Measurements from ENCODE around the gene DHX16. TPM values are rescaled to one million over a fixed set of nuclear protein-coding genes. Genes with fewer than 3 reads are reported as not detected.
"Not testable (repeated sequence)": the region's sequence is repeated elsewhere in the genome, so short reads cannot be mapped to it uniquely, and the experiment has no call there.

The DHX16 gene
- polyA plus RNA-seq, 4 donors: 35.9 to 44.1 (median 40.8) TPM

DNA sequence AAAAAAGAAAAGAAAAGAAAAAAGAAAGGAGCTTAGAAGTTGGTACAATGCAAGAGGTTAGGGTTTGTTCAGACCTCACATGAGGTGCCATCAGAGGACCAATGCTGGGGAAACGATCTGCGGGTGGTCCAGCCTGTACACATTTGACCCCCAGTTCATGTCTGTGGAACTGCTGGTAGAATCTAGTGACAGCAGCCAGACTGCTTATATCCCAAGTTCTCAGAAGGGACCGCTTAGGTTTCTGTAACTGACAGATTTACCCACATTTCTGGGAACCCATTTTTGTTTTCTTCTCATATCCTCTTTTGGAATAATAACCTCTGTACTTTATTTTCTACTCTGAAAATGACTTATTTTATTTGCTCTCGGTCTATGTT, 8.9 kb upstream of the DHX16 start:
- no peak for DNase-seq (ENCODE audit: low read depth in 4 of 4, low spot score in 3 of 4)

- no peak for DNase-seq (ENCODE audit: low read depth in 4 of 4, low spot score in 3 of 4)
Measured at GRCh38 chr6:30679765-30680535, 7.1 kb upstream of the DHX16 start.

DNA sequence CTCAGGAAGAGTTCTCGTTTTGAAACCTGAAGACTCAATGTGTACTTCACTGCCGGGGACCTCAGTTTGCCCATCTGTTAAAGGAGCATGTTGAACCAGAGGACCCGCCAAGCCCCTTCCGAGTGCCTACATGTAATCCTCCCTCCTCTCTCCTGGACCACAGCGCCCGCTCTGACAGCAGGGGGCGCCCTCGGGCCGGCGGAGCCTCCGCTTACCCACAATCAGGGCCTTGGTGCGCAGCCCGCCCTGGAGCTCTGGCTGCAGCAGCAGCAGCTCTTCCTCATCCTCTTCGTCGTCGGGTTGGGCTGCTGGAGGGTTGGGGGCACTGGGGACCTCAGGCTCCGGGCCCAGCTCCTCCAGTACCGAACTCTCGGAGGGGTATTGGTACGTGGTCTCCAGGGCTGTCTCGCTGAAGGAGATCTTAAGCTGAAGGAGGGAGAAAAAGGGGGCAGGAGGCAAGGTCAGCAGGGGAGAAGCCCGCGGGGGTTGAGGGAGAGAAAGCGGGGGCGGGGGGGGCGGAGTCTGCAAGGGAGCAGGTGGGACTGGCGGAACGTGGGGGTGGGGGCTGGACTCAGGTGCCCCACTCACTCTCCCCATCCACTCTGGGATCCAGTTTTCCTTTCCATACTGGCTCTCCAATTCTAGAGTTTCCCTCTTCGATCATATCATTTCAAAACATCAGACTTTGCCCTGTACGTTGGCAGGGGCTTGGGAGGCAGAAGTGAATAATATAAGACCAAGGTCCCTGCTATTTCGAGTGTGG, 6.3 kb upstream of the DHX16 start:
- DNase-seq (ENCODE audit: low read depth in 4 of 4, low spot score in 3 of 4): peak in 1 of 4 donors; percentile 60

DNA sequence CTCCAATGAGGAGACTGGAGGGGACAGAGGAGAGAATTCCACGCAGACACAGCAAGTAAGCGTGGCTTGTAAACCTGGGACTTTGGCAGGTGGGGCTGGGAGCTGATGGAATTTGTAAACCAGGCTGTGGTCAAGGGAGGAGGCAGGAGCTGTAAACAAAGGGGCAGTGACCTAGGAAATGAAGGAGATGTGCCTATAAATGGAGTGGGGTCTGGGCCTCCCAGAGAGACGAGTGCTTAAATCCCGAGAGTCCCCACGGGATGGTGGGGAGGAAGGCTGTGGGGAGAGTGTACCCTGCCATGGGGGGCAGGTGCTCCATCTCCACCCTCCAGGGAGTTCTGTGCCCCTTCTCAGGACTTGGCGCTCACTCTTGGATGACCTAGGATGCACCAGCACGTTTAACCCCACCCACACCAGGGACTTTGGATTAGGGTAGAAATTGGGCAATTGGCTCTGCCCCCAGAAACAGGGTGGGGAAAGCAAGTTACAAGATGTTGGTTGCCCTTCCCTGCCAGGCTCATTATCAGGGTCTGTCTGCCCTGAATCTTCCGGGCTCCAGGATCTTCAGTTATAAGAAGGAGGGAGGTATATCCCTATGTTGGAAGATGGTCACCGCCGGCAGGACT, 4.0 kb upstream of the DHX16 start:
- no peak for DNase-seq (ENCODE audit: low read depth in 4 of 4, low spot score in 3 of 4)

DNA sequence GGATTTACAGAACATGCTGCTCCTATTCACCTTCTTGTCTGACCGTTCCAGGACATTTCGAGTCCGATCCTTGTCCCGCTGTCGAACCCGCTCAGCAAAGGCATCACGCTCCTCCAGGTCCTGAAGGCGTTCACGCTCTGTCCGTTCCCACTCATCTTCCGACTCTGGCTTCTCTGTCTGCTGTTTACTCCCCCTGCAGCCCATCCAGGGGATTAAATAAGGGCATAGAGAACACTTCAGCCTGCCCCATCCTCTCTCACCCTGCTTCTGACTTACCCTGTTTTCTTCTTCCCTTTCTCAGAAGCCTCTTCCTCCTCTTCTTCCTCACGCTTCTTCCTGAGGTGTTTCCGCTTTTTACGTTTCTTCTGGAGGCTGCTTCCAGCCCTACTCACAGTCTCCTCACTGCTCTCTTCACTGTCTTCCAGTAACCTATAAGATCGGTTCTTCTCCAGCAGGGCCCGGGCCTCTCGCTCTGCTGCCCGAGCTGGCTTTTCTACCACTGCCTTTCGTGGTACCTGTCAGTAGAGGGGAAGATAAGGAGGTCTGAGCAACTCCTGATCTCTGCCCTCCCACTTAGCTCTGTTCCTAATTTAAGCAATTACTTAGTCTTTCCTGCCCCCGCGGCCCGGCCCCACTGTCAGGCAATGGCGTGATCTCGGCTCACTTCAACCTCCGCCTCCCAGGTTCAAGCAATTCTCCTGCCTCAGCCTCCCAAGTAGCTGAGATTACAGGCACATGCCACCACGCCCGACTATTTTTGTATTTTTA, 1.9 kb downstream of the DHX16 start:
- no peak for DNase-seq (ENCODE audit: low read depth in 4 of 4, low spot score in 3 of 4)

GRCh38 chr6:30666300-30666699, 6.5 kb downstream of the DHX16 start:
- not testable (repeated sequence) for DNase-seq (ENCODE audit: low read depth in 4 of 4, low spot score in 3 of 4)

DNA sequence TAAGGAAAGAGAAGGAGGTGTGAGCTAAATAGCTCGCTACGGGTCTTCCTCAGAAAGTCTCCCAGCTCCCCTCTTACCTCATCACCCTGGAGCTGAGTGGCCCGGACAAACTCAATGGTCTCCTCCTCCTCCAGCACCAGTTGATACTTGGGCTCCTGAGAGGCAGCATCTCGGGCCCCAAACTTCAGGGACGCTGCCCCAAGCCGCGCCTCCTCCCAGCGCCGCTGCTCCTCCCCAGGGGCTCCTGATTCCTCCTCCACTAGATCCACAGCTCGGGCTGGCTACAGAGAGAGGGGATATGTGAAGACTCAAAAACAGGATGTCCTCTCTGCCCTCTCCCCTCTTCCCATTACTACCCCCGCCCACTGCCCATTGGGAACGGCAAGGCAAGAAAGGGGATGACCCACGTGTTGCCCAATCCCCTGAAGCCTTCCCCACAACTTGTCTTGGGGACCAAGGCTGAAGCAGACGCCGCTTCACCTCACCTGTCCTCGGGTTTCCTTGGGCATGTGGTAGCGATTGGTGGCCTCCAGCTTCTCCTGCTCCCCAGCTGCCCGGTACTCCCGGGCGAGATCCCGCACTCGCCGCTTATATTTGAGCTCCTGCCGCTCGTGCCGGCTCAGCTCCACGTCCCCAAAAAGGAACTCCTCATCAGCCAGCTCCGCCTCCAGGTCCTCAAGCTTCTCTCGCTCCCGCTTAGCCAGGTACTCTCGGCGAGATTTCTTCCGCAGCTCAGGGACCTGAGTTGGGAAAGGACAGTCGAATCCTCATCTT, 7.6 kb downstream of the DHX16 start:
- DNase-seq (ENCODE audit: low read depth in 4 of 4, low spot score in 3 of 4): no peak

- DNase-seq (ENCODE audit: low read depth in 4 of 4, low spot score in 3 of 4): not testable (repeated sequence)
Measured at GRCh38 chr6:30657922-30658321, 14.9 kb downstream of the DHX16 start.

DNA sequence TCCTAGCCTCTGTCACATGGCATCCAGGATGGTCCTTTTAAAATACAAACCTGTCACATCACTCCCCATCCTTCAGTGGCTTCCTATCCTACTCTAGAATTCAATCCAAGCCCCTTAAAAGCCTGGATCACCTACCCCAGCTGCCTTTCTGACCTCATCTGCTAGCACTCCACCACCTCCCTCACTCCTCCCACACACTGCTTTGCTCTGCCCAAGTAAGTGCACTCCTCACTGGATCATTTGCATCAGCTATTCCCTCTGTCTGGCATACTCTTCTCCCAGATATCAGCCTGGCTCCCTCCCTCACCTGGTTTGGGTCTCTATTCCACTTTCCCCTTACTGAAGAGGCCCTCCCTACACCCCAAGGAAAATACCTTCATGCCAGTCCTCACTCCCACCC, 15.4 kb downstream of the DHX16 start:
- DNase-seq (ENCODE audit: low read depth in 4 of 4, low spot score in 3 of 4): no peak

DNA sequence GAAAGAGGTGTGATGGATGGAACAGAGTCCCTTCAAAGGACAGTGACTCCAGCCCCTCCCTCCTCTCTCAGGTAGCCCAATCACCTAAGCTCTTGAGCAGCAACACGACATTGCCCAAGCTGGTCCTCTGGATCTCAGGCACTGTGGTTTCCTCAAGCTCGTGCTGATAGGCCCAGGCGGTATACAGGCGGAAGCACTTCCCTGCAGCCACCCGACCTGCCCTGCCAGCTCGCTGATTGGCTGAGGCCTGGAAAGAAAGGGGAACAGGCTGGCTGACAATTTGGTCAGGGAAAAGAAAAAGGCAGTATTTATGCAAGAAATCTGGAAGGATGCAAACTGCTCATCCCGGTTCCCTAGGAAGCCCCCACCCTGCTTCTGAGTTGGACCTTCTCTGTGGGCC, 16.3 kb downstream of the DHX16 start:
- no peak for DNase-seq (ENCODE audit: low read depth in 4 of 4, low spot score in 3 of 4)

DNA sequence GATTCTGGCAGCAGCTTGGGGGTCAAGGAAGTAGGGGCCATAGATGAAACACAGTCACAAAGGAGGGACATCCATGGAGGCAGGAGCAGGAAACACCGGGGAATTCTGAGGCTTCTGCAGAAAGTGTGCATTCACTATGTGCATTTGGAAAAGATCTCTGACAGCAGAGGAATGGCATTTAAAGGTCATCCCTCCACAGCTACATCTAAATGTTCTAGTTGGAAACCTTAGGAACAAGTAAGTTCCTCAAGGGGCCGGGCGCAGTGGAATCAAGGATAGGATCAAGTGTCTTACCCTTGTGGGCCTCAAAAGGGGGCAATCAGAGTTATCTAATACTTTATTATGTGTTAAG, 17.1 kb downstream of the DHX16 start:
- DNase-seq (ENCODE audit: low read depth in 4 of 4, low spot score in 3 of 4): no peak

GRCh38 chr6:30654798-30655742, 17.7 kb downstream of the DHX16 start:
- DNase-seq (ENCODE audit: low read depth in 4 of 4, low spot score in 3 of 4): no peak

DNA sequence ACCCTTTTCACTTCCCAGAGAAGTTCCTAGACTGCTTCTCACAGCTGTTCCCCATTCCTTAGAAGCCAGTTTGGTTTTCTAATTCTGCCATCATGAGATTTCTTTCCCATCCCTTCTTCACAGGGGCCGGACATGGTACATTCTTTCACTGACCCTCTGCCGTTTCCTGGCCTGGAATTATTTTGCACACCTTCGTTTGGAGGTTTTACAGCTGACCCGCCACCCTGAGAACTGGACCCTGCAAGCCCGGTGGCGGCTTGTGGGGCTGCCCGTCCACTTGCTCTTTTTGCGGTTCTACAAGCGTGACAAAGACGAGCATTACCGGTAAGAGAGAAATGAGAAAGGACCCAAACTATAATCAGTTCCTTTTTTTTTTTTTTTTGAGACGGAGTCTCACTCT, 21.7 kb downstream of the DHX16 start:
- no peak for DNase-seq (ENCODE audit: low read depth in 4 of 4, low spot score in 3 of 4)

- peak in 3 of 4 donors; percentile 57 to 77 (median 63) for DNase-seq (ENCODE audit: low read depth in 4 of 4, low spot score in 3 of 4)
Measured at GRCh38 chr6:30647242-30648116, 25.3 kb downstream of the DHX16 start.

DNA sequence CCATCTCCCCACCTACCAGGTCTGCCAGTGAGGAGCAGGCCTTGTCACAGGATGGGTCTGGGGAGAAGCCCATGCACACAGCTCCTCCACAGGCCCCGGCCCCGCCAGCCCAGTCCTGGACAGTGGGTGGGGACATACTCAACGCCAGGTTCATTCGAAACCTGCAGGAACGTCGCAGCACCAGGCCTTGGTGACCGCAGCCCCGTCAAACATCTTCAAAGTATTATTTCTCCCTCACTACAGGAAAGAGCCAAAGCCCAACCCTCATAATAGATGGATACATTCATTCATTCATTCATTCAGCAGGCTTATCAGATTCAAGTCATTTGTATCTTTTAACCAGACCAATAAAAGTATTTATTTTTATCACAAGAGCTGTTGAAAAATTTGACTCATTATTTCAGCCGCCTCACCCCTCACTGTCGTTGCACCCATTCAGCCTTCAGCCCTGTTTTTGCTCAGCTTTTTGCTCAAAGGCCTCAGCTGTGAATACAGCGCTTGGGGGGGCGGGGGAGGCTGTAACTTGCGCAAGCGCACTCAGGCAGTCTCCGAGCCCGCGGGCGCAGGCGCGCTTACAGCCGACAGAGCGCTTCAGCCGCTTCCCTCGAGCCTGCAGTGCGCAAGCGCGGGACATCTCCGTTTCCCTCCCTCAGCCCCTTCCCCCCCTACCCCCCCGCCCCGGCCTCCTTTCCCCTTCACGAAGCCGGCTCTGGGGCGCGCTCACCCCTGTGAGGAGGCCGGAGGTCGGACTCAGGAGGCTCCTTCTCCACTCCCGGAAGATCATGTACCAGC, 26.2 kb downstream of the DHX16 start, which contains the start of gene C6orf136:
C6orf136 (plus strand) TSS at position 684 of the 792 bp plus-strand sequence; CDS start at position 783, 99 bp downstream.
- peak; percentile 77 to 81 (median 78) for DNase-seq (ENCODE audit: low read depth in 4 of 4, low spot score in 3 of 4)

GRCh38 chr6:30645989-30646388, 26.8 kb downstream of the DHX16 start:
- no peak for DNase-seq (ENCODE audit: low read depth in 4 of 4, low spot score in 3 of 4)

GRCh38 chr6:30644769-30645168, 28.0 kb downstream of the DHX16 start:
- DNase-seq (ENCODE audit: low read depth in 4 of 4, low spot score in 3 of 4): no peak
